Measurements from ENCODE around the gene SORL1-AS1.

The SORL1-AS1 gene

GRCh38 chr11:121466063-121466794 is 13.5 kb upstream of the SORL1-AS1 start:
- no peak for DNase-seq (ENCODE audit: low spot score)
- no peak for TF ChIP-seq CTCF (IDR thresholded peaks at IDR 0.05; ENCODE audit: extremely low read depth, missing control alignments)

DNA sequence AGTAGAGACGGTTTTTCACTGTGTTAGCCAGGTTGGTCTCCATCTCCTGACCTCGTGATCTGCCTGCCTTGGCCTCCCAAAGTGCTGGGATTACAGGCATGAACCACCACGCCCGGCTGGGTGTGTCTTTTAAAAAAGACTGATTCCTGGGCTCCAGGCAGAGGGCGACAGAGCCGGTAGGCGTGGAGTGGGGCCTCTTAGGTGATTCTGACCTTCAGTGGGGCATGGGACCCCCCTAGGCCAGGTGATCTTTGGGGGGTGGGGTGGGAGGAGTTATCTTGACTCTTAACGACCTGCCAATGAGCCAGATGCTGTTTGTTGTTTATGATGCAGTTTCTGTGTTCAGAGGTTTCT is 12.9 kb upstream of the SORL1-AS1 start:
- DNase-seq (ENCODE audit: low spot score) = no peak
- no peak for TF ChIP-seq CTCF (IDR thresholded peaks at IDR 0.05; ENCODE audit: extremely low read depth, missing control alignments)

GRCh38 chr11:121464352-121464946 is 11.7 kb upstream of the SORL1-AS1 start:
- peak; percentile 56 for DNase-seq (ENCODE audit: low spot score)

GRCh38 chr11:121463689-121464335 is 11.0 kb upstream of the SORL1-AS1 start:
- DNase-seq (ENCODE audit: low spot score) = no peak
- TF ChIP-seq CTCF (IDR thresholded peaks at IDR 0.05; ENCODE audit: extremely low read depth, missing control alignments) = no peak

More at GRCh38 chr11:121464352-121464946, 11.7 kb upstream of the SORL1-AS1 start:
- no peak for TF ChIP-seq CTCF (IDR thresholded peaks at IDR 0.05; ENCODE audit: extremely low read depth, missing control alignments)

GRCh38 chr11:121461843-121462242 is 9.1 kb upstream of the SORL1-AS1 start:
- no peak for DNase-seq (ENCODE audit: low spot score)
- TF ChIP-seq CTCF (IDR thresholded peaks at IDR 0.05; ENCODE audit: extremely low read depth, missing control alignments) = no peak

- TF ChIP-seq CTCF (IDR thresholded peaks at IDR 0.05; ENCODE audit: extremely low read depth, missing control alignments) = no peak
- DNase-seq (ENCODE audit: low spot score) = no peak
These were observed 8.3 kb upstream of the SORL1-AS1 start for GRCh38 chr11:121460941-121461514.
